Stimulated activated naive CD8-positive, alpha-beta T cell treated with anti-CD3 and anti-CD28 coated beads, Interleukin-15, Interleukin-2, amounts not matched to agents 100 U/mL and 50 U/mL, for 24 hours (primary cell): ENCODE measurements around the gene PRMT6.
"Not testable (repeated sequence)": the region's sequence is repeated elsewhere in the genome, so short reads cannot be mapped to it uniquely, and the experiment has no call there.

Source experiments
- ATAC-seq: fragments of 150-1000 bp; cut with Tn5 transposase; one replicate; pipeline ENCODE4 v1.10.0; 2021
- DNase-seq: peaks from one replicate; pipeline ENCODE4 v3.0.0; 2021

PRMT6 gene

GRCh38 chr1:107056426-107057196 lies at the start of gene PRMT6:
PRMT6 (plus strand) TSS chr1:107056674; CDS start chr1:107056716, 42 bp downstream.
- DNase-seq (peak; percentile 85), ATAC-seq (peak; percentile 95)

DNA sequence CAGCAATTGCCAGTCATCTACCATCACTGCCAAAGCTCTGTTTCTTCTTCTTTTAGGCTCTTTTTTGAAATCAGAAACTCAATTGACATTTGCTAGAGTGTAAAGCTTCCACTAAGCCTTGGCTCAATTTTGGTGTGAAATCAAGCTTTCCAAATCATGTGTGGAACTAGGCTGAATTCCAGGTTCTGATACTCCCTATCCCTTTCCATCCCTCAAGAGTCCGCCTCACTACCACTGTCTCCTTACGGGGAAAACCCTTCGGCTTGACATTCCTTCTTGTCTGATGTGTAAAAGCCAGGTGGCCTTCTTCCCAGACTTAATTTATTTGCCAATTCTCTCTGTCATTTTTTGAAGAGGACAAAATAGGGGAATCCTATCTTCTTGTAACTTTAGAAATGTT lies 47.2 kb upstream of the PRMT6 start:
- no peak for ATAC-seq
- no peak for DNase-seq

GRCh38 chr1:107010582-107010981 lies 45.9 kb upstream of the PRMT6 start:
- no peak for ATAC-seq
- no peak for DNase-seq

GRCh38 chr1:107016376-107016978 lies 40.0 kb upstream of the PRMT6 start:
- ATAC-seq: no peak

GRCh38 chr1:107018445-107018844 lies 38.0 kb upstream of the PRMT6 start:
- DNase-seq: no peak
- no peak for ATAC-seq

More at GRCh38 chr1:107016376-107016978, 40.0 kb upstream of the PRMT6 start:
- no peak for DNase-seq

- ATAC-seq (no peak), DNase-seq (no peak)
Measured at GRCh38 chr1:107019166-107019565, 37.3 kb upstream of the PRMT6 start.

- ATAC-seq, DNase-seq: not testable (repeated sequence)
Measured at GRCh38 chr1:107038874-107039273, 17.6 kb upstream of the PRMT6 start.

DNA sequence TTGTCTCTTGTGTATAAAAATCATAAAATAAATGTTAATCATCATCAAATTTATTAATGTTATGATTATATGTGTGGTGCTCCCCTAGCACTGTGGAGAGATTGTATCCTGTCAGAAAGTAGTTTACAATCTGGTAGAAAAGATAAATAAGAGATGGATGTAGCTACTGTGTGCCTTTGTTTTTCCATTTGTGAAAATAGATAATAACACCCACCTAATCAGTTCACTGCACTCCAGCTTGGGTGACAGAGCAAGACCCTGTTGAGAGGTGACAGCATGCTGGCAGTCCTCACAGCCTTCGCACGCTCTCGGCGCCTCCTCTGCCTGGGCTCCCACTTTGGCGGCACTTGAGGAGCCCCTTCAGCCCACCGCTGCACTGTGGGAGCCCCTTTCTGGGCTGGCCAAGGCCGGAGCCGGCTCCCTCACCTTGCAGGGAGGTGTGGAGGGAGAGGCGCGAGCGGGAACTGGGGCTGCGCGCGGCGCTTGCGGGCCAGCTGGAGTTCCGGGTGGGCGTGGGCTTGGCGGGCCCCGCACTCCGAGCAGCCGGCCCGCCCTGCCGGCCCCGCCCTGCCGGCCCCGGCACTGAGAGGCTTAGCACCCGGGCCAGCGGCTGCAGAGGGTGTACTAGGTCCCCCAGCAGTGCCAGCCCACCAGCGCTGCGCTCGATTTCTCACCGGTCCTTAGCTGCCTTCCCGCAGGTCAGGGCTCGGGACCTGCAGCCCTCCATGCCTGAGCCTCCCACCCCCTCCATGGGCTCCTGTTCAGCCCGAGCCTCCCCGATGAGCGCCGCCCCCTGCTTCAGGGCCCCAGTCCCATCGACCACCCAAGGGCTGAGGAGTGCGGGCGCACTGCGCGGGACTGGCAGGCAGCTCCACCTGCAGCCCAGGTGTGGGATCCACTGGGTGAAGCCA lies 11.9 kb upstream of the PRMT6 start:
- not testable (repeated sequence) for ATAC-seq, DNase-seq

GRCh38 chr1:107047602-107048001 lies 8.9 kb upstream of the PRMT6 start:
- ATAC-seq (no peak), DNase-seq (no peak)

GRCh38 chr1:107048241-107048640 lies 8.2 kb upstream of the PRMT6 start:
- DNase-seq (no peak), ATAC-seq (no peak)

DNA sequence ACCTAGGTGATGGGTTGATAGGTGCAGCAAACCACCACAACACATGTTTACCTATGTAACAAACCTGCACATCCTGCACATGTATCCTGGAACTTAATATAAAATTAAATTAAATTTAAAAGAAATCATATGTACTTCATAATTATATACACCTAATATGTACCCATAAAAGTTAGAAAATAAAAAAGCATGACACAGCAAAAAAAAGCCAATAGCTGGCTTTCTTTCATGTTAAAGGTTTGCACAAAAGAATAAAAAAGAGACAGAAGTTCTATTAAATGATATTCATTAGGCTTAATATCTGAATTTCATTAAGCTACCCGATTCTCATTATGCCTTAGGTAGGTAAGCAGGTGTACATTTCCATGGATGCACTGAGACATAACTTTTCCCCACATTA lies 5.2 kb upstream of the PRMT6 start:
- DNase-seq (no peak), ATAC-seq (no peak)

GRCh38 chr1:107055919-107056425 lies 502 bp upstream of the PRMT6 start:
- not testable (repeated sequence) for DNase-seq, ATAC-seq

DNA sequence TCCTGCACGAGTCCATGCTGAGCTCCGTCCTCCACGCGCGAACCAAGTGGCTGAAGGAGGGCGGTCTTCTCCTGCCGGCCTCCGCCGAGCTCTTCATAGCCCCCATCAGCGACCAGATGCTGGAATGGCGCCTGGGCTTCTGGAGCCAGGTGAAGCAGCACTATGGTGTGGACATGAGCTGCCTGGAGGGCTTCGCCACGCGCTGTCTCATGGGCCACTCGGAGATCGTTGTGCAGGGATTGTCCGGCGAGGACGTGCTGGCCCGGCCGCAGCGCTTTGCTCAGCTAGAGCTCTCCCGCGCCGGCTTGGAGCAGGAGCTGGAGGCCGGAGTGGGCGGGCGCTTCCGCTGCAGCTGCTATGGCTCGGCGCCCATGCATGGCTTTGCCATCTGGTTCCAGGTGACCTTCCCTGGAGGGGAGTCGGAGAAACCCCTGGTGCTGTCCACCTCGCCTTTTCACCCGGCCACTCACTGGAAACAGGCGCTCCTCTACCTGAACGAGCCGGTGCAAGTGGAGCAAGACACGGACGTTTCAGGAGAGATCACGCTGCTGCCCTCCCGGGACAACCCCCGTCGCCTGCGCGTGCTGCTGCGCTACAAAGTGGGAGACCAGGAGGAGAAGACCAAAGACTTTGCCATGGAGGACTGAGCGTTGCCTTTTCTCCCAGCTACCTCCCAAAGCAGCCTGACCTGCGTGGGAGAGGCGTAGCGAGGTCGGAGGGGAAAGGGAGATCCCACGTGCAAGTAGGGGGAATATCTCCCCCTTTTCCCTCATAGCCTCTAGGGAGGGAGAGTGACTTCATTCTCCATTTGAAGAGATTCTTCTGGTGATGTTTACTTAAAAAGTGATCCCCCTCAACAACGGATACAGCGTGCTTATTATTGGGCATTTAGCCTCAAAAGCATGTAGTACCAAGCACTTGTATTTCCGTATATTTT lies 991 bp downstream of the PRMT6 start:
- ATAC-seq: peak; percentile 73
- DNase-seq: peak; percentile 66

DNA sequence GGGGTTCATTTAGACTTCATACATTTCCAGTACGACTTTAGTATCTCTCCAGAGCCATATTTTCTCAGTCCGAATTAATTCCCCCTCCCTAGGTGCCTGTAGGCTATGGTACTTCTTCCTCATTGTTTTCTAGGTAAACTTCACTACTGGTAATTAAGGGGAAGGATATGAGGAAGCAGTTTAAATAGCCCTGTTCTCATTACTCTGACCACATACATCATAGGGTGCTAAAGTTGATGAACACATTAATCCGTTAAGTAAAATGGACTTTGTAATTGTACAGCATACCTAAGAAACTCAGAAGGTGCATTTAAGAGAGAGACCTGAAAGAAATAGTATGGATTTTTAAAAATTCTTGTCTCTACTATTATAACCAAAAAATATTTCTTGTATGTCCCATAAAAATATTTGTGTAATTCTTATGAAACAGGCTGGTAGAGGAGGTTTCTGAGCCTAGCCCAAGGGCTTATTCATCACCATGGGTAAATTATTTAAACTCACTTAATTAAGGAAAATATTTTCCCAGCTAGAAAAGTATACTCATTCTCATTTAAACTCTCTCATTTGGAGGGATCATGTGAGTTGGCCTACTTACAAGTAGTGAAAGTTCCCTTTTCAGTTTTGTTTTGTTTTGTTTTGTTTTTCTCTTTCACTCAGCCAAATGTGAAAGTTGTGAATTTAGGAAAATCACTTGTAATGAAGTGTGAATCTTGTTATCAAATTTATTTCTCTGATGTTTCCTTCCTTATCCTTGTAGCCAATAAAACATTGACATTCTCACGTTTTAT lies 2.0 kb downstream of the PRMT6 start:
- no peak for ATAC-seq

DNA sequence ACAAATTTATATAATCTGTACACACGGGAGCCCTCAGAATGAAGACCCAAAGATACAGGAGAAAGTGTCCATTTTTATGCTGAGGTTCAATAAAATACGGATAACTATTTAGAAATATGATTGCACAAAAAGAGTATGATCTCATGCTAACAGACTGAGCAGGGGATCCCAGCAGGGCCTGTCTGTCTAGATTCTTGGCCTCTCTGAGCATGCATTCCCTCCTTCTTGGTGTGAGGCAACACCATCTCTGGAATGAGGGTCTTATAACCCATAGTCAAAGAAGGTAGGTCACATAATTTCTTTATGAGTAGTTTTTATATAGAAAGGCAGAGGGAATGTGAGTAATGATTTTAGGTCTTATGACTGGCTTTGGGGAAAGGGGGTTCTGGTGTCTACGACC lies 5.4 kb downstream of the PRMT6 start:
- DNase-seq: no peak

More for the DNA sequence above, 2.0 kb downstream of the PRMT6 start:
- no peak for DNase-seq

GRCh38 chr1:107073493-107073892 lies 17.0 kb downstream of the PRMT6 start:
- ATAC-seq: no peak

More for the DNA sequence above, 5.4 kb downstream of the PRMT6 start:
- ATAC-seq: no peak

DNA sequence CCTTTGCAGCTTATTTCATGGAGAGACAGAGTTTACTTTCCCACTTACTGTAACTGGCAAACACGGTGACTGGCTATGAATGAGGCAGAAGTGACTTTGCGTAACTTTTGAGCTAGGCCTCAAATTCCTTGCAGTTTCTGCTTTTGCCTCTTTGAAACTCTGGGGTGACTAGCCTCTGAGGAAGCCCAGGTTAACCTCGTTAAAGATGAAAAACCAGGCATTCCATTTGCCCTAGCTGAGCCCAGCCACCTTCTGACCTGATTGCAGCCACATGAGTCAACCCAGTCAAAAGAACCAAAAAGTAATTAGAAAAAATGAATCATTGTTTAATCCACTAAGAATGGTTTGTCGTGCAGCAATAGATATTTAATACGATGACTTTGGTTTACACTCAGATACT lies 20.4 kb downstream of the PRMT6 start:
- DNase-seq (no peak), ATAC-seq (no peak)

More at GRCh38 chr1:107073493-107073892, 17.0 kb downstream of the PRMT6 start:
- DNase-seq: no peak

DNA sequence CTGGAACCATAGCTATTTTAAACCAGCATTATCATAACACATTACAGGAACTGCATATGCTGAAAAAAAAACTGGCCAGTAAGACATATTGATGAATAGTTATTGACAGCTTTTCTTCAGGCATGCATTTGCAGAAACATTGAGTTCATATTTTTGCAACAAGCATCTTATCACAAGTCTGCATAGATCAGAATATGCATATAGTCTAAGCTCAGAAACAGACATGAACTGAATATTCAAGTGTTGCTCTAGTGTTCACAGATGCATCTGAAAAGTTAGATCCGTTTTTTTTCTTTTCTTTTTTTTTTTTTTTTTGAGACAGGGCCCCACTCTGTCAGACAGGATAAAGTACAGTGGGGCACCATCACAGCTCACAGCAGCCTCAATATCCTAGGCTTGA lies 22.8 kb downstream of the PRMT6 start:
- ATAC-seq (no peak), DNase-seq (no peak)

DNA sequence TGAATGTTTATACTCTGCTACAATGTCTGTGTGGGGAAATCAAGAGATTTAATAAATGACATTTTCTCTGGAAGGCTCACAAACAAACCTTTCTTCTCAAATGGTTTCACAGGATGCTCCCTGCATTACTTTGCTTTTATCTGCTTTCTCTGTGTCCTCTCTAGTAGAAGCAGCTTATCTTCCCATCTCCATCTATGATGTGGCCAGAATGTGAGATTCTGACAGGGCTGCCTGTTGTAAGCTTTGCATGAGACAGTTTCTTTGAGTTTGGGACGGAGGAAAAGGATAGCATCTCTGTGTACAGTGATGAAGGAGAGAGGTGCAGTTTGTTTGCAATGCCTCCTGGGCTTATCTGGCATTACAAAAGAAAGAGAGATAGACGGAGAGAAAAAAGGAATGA lies 24.6 kb downstream of the PRMT6 start:
- no peak for DNase-seq
- ATAC-seq: no peak

GRCh38 chr1:107091418-107091817 lies 34.9 kb downstream of the PRMT6 start:
- DNase-seq (no peak), ATAC-seq (no peak)
